Right atrium auricular region (tissue), 2 donors: Measurements from ENCODE around the gene UQCRQ. TPM values are rescaled to one million over a fixed set of nuclear protein-coding genes. Genes with fewer than 3 reads are reported as not detected.
"Not testable (repeated sequence)": the region's sequence is repeated elsewhere in the genome, so short reads cannot be mapped to it uniquely, and the experiment has no call there.

Experiments used
- DNase-seq: peaks from one replicate; pipeline ENCODE4 v3.0.0-alpha.2; 2019; ENCODE audit warnings: low spot score
- H3K27ac ChIP-seq, 2 donors: fragments of 200-600 bp; sonication (generic); 1 replicate in 1 of 2; 2 replicates in 1 of 2; pipeline ENCODE4 v1.5.1; 2016 to 2019
- H3K27me3 ChIP-seq, 2 donors: fragments of 200-600 bp; sonication (generic); one replicate each; pipeline versions ENCODE4 v1.5.1 to v1.6.0; 2017 to 2019
- H3K36me3 ChIP-seq: fragments of 200-600 bp; sonication (generic); one replicate; pipeline ENCODE4 v1.5.1; 2016
- H3K4me1 ChIP-seq, 2 donors: fragments of 200-600 bp; sonication (generic); one replicate each; pipeline versions ENCODE4 v1.5.1 to v1.6.0; 2017 to 2019
- H3K4me3 ChIP-seq, 2 donors: fragments of 200-600 bp; sonication (generic); 1 replicate in 1 of 2; 2 replicates in 1 of 2; pipeline ENCODE4 v1.5.1; 2017 to 2019; ENCODE audit warnings: mild to moderate bottlenecking in 1 of 2, moderate library complexity in 1 of 2
- H3K9me3 ChIP-seq, 2 donors: fragments of 200-600 bp; sonication (generic); one replicate each; pipeline ENCODE4 v1.5.1; 2019
- total RNA-seq, 2 donors: library from RNA; depleted of rRNA; stranded (reverse); fragments of >200 nt; gene quantifications; one replicate each; pipeline ENCODE4 v1.1.0, GENCODE V29; 2016
- TF ChIP-seq, protein P1 (sequence below), 2 donors: fragments of 200-600 bp; sonication (generic); IDR thresholded peaks; one replicate each; pipeline ENCODE4 v1.5.1; 2019; ENCODE audit warnings: antibody characterized with exemption in 2 of 2

Gene UQCRQ
- total RNA-seq, 2 donors from 2014 or later, result 276 to 335 TPM

DNA sequence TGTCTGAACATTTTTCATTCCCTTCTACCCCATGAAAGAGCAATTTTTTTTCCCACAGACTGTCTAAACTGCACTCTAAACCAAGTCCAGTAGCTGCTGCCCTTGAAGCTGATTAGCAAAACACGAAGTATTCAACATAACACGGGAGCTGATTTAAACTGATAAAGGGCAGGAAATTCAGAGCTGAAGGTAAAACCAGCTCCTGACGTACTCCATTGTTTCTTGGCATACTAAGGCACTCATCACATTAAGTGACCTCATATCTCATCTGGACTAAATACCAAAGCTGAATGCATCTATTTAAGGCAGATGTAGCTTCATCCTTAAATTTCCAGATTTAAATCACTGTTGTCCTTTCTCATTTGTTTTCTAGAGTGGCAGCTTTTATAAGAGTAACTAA lies 12.1 kb upstream of the UQCRQ start:
- TF ChIP-seq, protein P1, sequence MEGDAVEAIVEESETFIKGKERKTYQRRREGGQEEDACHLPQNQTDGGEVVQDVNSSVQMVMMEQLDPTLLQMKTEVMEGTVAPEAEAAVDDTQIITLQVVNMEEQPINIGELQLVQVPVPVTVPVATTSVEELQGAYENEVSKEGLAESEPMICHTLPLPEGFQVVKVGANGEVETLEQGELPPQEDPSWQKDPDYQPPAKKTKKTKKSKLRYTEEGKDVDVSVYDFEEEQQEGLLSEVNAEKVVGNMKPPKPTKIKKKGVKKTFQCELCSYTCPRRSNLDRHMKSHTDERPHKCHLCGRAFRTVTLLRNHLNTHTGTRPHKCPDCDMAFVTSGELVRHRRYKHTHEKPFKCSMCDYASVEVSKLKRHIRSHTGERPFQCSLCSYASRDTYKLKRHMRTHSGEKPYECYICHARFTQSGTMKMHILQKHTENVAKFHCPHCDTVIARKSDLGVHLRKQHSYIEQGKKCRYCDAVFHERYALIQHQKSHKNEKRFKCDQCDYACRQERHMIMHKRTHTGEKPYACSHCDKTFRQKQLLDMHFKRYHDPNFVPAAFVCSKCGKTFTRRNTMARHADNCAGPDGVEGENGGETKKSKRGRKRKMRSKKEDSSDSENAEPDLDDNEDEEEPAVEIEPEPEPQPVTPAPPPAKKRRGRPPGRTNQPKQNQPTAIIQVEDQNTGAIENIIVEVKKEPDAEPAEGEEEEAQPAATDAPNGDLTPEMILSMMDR (IDR thresholded peaks at IDR 0.05), result no peak
- Histone ChIP-seq H3K4me3 (no peak overlapping the region), H3K27me3 (no peaks in the 10 kb centered on the region), H3K4me1 (peaks cover 0 to 6% of the 10 kb centered on the region in 2 donors), H3K36me3 (no peaks in the 10 kb centered on the region), H3K9me3 (no peaks in the 10 kb centered on the region), H3K27ac (no peak overlapping the region)
- no peak for DNase-seq

DNA sequence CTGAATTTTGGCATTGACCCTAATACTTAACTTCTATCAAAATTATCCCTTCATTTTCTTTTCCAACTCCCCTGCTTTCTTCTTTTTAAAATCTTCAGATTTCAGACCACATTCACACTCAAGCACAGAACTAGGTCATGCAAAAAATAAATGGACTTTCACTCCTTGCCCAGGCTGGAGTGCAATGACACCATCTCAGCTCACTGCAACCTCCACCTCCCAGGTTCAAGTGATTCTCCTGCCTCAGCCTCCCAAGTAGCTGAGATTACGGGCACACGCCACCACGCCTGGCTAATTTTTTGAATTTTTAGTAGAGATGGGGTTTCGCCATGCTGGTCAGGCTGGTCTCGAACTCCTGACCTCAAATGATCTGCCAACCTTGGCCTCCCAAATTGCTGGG lies 11.4 kb upstream of the UQCRQ start:
- not testable (repeated sequence) for H3K27ac ChIP-seq

DNA sequence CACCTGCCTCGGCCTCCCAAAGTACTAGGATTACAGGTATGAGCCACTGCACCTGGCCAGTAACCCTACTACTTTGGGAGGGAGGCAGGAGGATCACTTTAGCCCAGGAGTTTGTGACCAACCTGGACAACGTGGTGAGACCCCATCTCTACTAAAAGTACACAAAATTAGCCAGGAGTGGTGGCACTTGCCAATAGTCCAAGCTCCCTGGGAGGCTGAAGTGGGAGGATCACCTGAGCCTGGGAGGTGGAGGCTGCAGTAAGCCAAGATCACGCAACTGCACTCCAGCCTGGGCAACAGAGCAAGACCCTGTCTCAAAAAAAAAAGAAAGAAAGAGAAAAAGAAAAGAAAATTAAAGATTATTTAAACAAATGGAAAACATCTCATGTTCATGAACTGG lies 10.4 kb upstream of the UQCRQ start:
- no peak for DNase-seq
- Histone ChIP-seq H3K4me3 (no peak overlapping the region), H3K27ac (no peak overlapping the region), H3K27me3 (no peaks in the 10 kb centered on the region), H3K36me3 (no peaks in the 10 kb centered on the region), H3K9me3 (no peaks in the 10 kb centered on the region), H3K4me1 (peaks cover 0 to 6% of the 10 kb centered on the region in 2 donors)
- TF ChIP-seq, protein P1 (IDR thresholded peaks at IDR 0.05), result no peak

More for the DNA sequence above, 11.4 kb upstream of the UQCRQ start:
- H3K4me3 ChIP-seq, H3K4me1 ChIP-seq, H3K27me3 ChIP-seq, H3K9me3 ChIP-seq, DNase-seq, H3K36me3 ChIP-seq: not testable (repeated sequence)

DNA sequence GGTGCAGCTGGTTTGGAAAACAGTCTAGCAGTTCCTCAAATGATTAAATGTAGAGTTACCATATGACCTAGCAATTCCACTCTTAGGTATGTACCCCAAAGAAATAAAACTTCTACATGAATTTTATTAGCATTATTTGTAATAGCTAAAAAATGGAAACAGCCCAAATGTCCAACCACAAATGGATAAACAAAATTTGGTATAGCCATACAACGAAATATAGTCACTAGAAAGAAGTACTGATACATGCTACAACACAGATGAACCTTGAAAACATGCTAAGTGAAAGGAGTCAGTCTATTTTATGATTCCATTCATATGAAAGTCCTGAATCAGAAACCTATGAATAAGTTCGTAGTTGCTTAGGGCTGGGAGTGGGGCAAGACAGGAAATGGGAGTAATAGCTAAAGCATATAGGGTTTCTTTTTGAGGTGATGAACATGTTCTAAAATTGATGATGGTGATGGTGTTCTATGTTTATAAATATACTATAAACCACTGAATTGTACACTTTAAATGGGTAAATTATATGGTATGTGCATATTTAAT lies 6.5 kb upstream of the UQCRQ start:
- no peak overlapping the region for H3K4me3 ChIP-seq
- no peaks in the 10 kb centered on the region for H3K27me3 ChIP-seq
- no peak for DNase-seq
- TF ChIP-seq, protein P1 (IDR thresholded peaks at IDR 0.05), result no peak
- H3K27ac ChIP-seq, result no peak overlapping the region
- H3K36me3 ChIP-seq, result no peaks in the 10 kb centered on the region
- no peaks in the 10 kb centered on the region for H3K4me1 ChIP-seq
- H3K9me3 ChIP-seq, result no peaks in the 10 kb centered on the region

DNA sequence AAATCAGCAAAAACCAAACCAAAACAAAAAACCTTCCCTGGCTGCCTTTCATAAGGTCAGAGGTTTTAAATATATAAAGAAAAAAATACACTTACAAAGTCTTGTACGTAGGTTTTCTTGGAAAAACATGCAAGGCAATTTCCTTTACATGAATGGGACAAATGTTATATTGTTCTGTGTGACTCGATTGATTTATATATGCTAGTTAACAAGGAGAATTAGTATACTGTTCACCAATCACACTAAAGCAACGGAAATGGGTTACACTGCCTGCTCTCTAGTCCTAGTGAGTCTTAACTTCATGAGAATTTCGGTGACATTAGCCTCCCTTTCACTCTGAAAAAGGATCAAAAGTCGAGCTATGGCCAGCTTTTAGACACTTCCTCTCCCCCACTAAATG lies 5.7 kb upstream of the UQCRQ start:
- Histone ChIP-seq H3K4me1 (no peaks in the 10 kb centered on the region), H3K27me3 (no peaks in the 10 kb centered on the region), H3K27ac (no peak overlapping the region), H3K4me3 (no peak overlapping the region), H3K9me3 (no peaks in the 10 kb centered on the region), H3K36me3 (no peaks in the 10 kb centered on the region)
- TF ChIP-seq, protein P1 (IDR thresholded peaks at IDR 0.05), result no peak
- DNase-seq, result no peak

DNA sequence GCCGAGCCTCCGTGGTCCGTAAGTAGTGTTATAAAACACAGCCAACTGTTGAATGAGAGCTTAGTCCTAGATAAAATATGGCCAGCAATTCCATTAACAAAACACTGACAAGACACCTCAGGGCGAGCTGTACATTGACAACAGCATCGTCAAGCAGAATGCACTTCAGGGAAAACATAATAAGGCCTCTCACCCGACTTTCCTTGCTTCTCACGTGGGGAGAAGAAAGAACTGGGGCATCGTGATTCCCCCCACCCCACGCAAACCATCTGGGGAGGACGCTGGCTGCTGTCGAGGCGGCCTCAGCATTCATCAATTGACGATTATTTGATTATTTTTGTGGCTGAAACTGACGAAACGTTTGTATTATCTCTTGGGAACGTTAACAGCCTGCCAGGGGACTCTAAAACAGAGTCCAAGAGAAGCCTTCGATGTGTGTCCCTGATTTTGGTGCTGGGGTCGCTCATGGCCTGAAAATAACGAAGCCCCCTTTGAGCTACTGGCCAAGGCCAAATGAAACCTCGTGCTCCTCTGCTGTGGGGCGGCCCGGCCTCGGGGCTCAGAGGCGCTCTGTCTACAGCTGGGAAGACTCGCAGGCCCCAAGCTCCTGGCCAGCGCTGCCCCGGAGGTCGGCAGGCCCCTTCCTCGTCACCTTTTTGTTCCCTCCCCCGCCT lies 637 bp upstream of the UQCRQ start:
- Histone ChIP-seq H3K9me3 (no peaks in the 10 kb centered on the region), H3K27ac (peak overlapping the region; percentile 89 to 93), H3K36me3 (peaks cover 26% of the 10 kb centered on the region), H3K27me3 (no peaks in the 10 kb centered on the region), H3K4me3 (peak overlapping the region; percentile 60 to 77), H3K4me1 (peaks cover 0 to 14% of the 10 kb centered on the region in 2 donors)
- TF ChIP-seq, protein P1 (IDR thresholded peaks at IDR 0.05), result no peak
- no peak for DNase-seq
